Mesenchymal stem cell (in vitro differentiated cells and primary cell): ENCODE data around the gene FBXL17.

ENCODE experiments used
- DNase-seq: peaks from one replicate; pipeline ENCODE4 v3.0.0-alpha.2; 2013
- H2AFZ ChIP-seq: one replicate; pipeline ENCODE4 v1.6.1; 2013; ENCODE audit warnings: low read depth, mild to moderate bottlenecking, control low read depth, inconsistent platforms, low read length, moderate library complexity
- H2AK5ac ChIP-seq: 2 replicates; pipeline ENCODE4 v1.6.1; 2013; ENCODE audit warnings: low read length, moderate library complexity, mild to moderate bottlenecking, inconsistent platforms; ENCODE audit not compliant: severe bottlenecking
- H2BK120ac ChIP-seq: one replicate; pipeline ENCODE4 v1.6.1; 2013; ENCODE audit warnings: low read depth, mild to moderate bottlenecking, inconsistent platforms, low read length, moderate library complexity
- H2BK12ac ChIP-seq, 2 experiments: one replicate each; pipeline ENCODE4 v1.6.1; 2013; ENCODE audit warnings: inconsistent platforms in 2 of 2, low read length in 2 of 2, mild to moderate bottlenecking in 2 of 2, moderate library complexity in 2 of 2, control low read depth in 1 of 2
- H2BK15ac ChIP-seq: one replicate; pipeline ENCODE4 v1.6.1; 2013; ENCODE audit warnings: mild to moderate bottlenecking, low read depth, inconsistent platforms; ENCODE audit not compliant: poor library complexity, severe bottlenecking
- H2BK5ac ChIP-seq: 2 replicates; pipeline ENCODE4 v1.6.1; 2013; ENCODE audit warnings: low read depth, mild to moderate bottlenecking, low read length, control low read depth, inconsistent platforms; ENCODE audit not compliant: poor library complexity, severe bottlenecking
- H3K14ac ChIP-seq, 2 experiments: one replicate each; pipeline ENCODE4 v1.6.1; 2013; ENCODE audit warnings: inconsistent platforms in 2 of 2, low read length in 2 of 2, control low read depth in 1 of 2, mild to moderate bottlenecking in 1 of 2, moderate library complexity in 1 of 2
- H3K18ac ChIP-seq, 2 experiments: one replicate each; pipeline ENCODE4 v1.6.1; 2013; ENCODE audit warnings: inconsistent platforms in 2 of 2, low read length in 2 of 2, control low read depth in 1 of 2, low read depth in 1 of 2, mild to moderate bottlenecking in 1 of 2
- H3K23ac ChIP-seq, 2 experiments: one replicate each; pipeline ENCODE4 v1.6.1; 2013; ENCODE audit warnings: inconsistent platforms in 2 of 2, low read length in 2 of 2, mild to moderate bottlenecking in 2 of 2, moderate library complexity in 2 of 2, control low read depth in 1 of 2
- H3K27ac ChIP-seq: 2 replicates; pipeline ENCODE4 v1.5.1; 2013; ENCODE audit warnings: mild to moderate bottlenecking, moderate library complexity, low read length, control low read depth, inconsistent platforms; ENCODE audit not compliant: poor library complexity, severe bottlenecking
- H3K27me3 ChIP-seq, 2 experiments: 2 replicates each; pipeline versions ENCODE4 v1.6.1 to v1.7.0; 2013; ENCODE audit warnings: low read length in 2 of 2, mild to moderate bottlenecking in 2 of 2, moderate library complexity in 2 of 2, control low read depth in 1 of 2, inconsistent platforms in 1 of 2; ENCODE audit not compliant: control insufficient read depth in 1 of 2, insufficient read depth in 1 of 2
- H3K36me3 ChIP-seq, 2 experiments: 2 replicates each; pipeline versions ENCODE4 v1.6.1 to v1.7.0; 2013; ENCODE audit warnings: low read length in 2 of 2, control low read depth in 1 of 2, inconsistent platforms in 1 of 2, low read depth in 1 of 2, mild to moderate bottlenecking in 1 of 2; ENCODE audit not compliant: insufficient read depth in 2 of 2, control insufficient read depth in 1 of 2
- H3K4ac ChIP-seq, 2 experiments: one replicate each; pipeline ENCODE4 v1.6.1; 2013; ENCODE audit warnings: inconsistent platforms in 2 of 2, low read length in 2 of 2, mild to moderate bottlenecking in 2 of 2, moderate library complexity in 2 of 2, control low read depth in 1 of 2, low read depth in 1 of 2
- H3K4me1 ChIP-seq: 2 replicates; pipeline ENCODE4 v1.6.1; 2013; ENCODE audit warnings: low read depth, low read length, control low read depth; ENCODE audit not compliant: control insufficient read depth, insufficient read depth
- H3K4me2 ChIP-seq: 2 replicates; pipeline ENCODE4 v1.6.1; 2013; ENCODE audit warnings: low read length, mild to moderate bottlenecking, inconsistent platforms; ENCODE audit not compliant: poor library complexity, severe bottlenecking
- H3K4me3 ChIP-seq, 2 experiments: 2 replicates each; pipeline versions ENCODE4 v1.5.1 to v1.7.0; 2013; ENCODE audit warnings: low read length in 2 of 2, mild to moderate bottlenecking in 2 of 2, control low read depth in 1 of 2, low read depth in 1 of 2; ENCODE audit not compliant: insufficient read depth in 1 of 2
- H3K79me1 ChIP-seq: replicated peaks from 2 replicates; pipeline ENCODE4 v1.6.1; 2013; ENCODE audit warnings: mild to moderate bottlenecking, control low read depth, low read length, inconsistent platforms; ENCODE audit not compliant: poor library complexity, severe bottlenecking
- H3K9ac ChIP-seq: 2 replicates; pipeline ENCODE4 v1.7.0; 2013; ENCODE audit warnings: mild to moderate bottlenecking, low read length, moderate library complexity
- H3K9me3 ChIP-seq: 2 replicates; pipeline ENCODE4 v1.7.0; 2013; ENCODE audit warnings: mild to moderate bottlenecking, low read length; ENCODE audit not compliant: control insufficient read depth
- H4K8ac ChIP-seq: one replicate; pipeline ENCODE4 v1.6.1; 2013; ENCODE audit warnings: inconsistent platforms, mild to moderate bottlenecking, low read length, moderate library complexity
- H4K91ac ChIP-seq: one replicate; pipeline ENCODE4 v1.6.1; 2013; ENCODE audit warnings: mild to moderate bottlenecking, low read length, inconsistent platforms
- WGBS: methylation state at CpG from one replicate; pipeline ENCODE4 v1.1.7; 2013; ENCODE audit warnings: mixed read lengths; 5-methylcytosine and 5-hydroxymethylcytosine counted together

Gene FBXL17

GRCh38 chr5:108369167-108369566, 12.7 kb downstream of the FBXL17 start:
- peaks cover 18% of the 10 kb centered on the region for H3K79me1 ChIP-seq
- H3K27ac ChIP-seq, result no peak overlapping the region
- 95% methylated on average over 2 of the region's 4 CpGs for WGBS
- H3K4ac ChIP-seq, result no peak overlapping the region
- H3K9ac ChIP-seq, result no peak overlapping the region
- no peak overlapping the region for H2AK5ac ChIP-seq
- H3K23ac ChIP-seq, result no peak overlapping the region
- H3K9me3 ChIP-seq, result peaks cover 24% of the 10 kb centered on the region
- H3K27me3 ChIP-seq, result no peaks in the 10 kb centered on the region
- H2BK15ac ChIP-seq, result no peak overlapping the region
- no peak overlapping the region for H4K91ac ChIP-seq
- no peak for DNase-seq
- no peak overlapping the region for H2AFZ ChIP-seq
- H3K36me3 ChIP-seq, result peaks cover 3 to 25% of the 10 kb centered on the region in 2 experiments
- H2BK120ac ChIP-seq, result no peak overlapping the region
- H2BK12ac ChIP-seq, result no peak overlapping the region
- no peak overlapping the region for H4K8ac ChIP-seq
- no peak overlapping the region for H3K4me3 ChIP-seq
- no peak overlapping the region for H2BK5ac ChIP-seq
- no peak overlapping the region for H3K18ac ChIP-seq
- H3K4me1 ChIP-seq, result no peaks in the 10 kb centered on the region
- H3K14ac ChIP-seq, result no peak overlapping the region
- H3K4me2 ChIP-seq, result no peak overlapping the region

- Histone ChIP-seq H3K27ac (no peak overlapping the region), H2BK12ac (no peak overlapping the region), H4K8ac (no peak overlapping the region), H4K91ac (no peak overlapping the region), H2AK5ac (no peak overlapping the region), H3K4ac (no peak overlapping the region), H3K4me3 (no peak overlapping the region), H2AFZ (no peak overlapping the region), H2BK5ac (no peak overlapping the region), H3K9me3 (peaks cover 13% of the 10 kb centered on the region), H2BK15ac (no peak overlapping the region), H3K23ac (no peak overlapping the region), H3K4me1 (no peaks in the 10 kb centered on the region), H3K27me3 (no peaks in the 10 kb centered on the region), H3K36me3 (peaks cover 0 to 36% of the 10 kb centered on the region in 2 experiments), H3K4me2 (no peak overlapping the region), H3K14ac (no peak overlapping the region), H3K9ac (no peak overlapping the region), H2BK120ac (no peak overlapping the region), H3K18ac (no peak overlapping the region), H3K79me1 (peaks cover 14% of the 10 kb centered on the region)
- DNase-seq, result no peak
- WGBS, result 92% methylated on average over 5 of the region's 8 CpGs
These were observed 14.1 kb downstream of the FBXL17 start for GRCh38 chr5:108367679-108368334.

DNA sequence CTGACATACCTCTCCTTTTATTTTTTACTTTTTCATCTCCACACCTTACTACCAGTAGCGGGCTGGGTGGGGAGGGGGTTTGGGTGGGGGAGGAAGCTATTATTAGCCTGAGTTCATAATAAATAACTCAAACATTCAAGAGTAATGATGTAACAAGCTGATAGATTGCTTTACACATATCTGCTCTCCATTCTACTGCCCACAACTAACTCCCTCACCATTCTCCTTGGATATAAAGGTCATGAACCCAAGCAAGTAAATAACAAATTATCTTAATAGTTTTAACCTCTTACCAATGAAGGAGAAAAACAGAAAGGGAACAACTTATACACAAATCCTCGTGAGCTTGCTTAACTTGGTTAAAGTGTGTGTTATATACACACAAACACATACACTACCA, 15.4 kb downstream of the FBXL17 start:
- no peak overlapping the region for H3K4ac ChIP-seq
- no peak overlapping the region for H2BK120ac ChIP-seq
- H4K91ac ChIP-seq, result no peak overlapping the region
- no peak overlapping the region for H2AFZ ChIP-seq
- H3K4me1 ChIP-seq, result no peaks in the 10 kb centered on the region
- no peak overlapping the region for H3K23ac ChIP-seq
- no peak overlapping the region for H4K8ac ChIP-seq
- H2BK12ac ChIP-seq, result no peak overlapping the region
- no peak overlapping the region for H3K14ac ChIP-seq
- H2AK5ac ChIP-seq, result no peak overlapping the region
- H3K27me3 ChIP-seq, result no peaks in the 10 kb centered on the region
- H3K4me2 ChIP-seq, result no peak overlapping the region
- peaks cover under 1% of the 10 kb centered on the region for H3K9me3 ChIP-seq
- peak; percentile 12 for DNase-seq
- H3K36me3 ChIP-seq, result peaks cover 0 to 42% of the 10 kb centered on the region in 2 experiments
- no CpG with 5 or more reads among the region's 2 CpGs for WGBS
- H2BK5ac ChIP-seq, result no peak overlapping the region
- H3K18ac ChIP-seq, result no peak overlapping the region
- H3K79me1 ChIP-seq, result peaks cover 11% of the 10 kb centered on the region
- H2BK15ac ChIP-seq, result no peak overlapping the region
- H3K4me3 ChIP-seq, result no peak overlapping the region
- no peak overlapping the region for H3K9ac ChIP-seq
- no peak overlapping the region for H3K27ac ChIP-seq

GRCh38 chr5:108361771-108362170, 20.1 kb downstream of the FBXL17 start:
- Histone ChIP-seq H3K27ac (no peak overlapping the region), H3K9me3 (peaks cover 6% of the 10 kb centered on the region), H3K4me2 (no peak overlapping the region), H2AFZ (no peak overlapping the region), H3K79me1 (no peaks in the 10 kb centered on the region), H4K91ac (no peak overlapping the region), H3K9ac (no peak overlapping the region), H3K23ac (no peak overlapping the region), H2BK120ac (no peak overlapping the region), H2BK5ac (no peak overlapping the region), H3K27me3 (no peaks in the 10 kb centered on the region), H3K4ac (no peak overlapping the region), H2BK12ac (no peak overlapping the region), H3K4me1 (no peaks in the 10 kb centered on the region), H3K4me3 (no peak overlapping the region), H4K8ac (no peak overlapping the region), H2AK5ac (no peak overlapping the region), H2BK15ac (no peak overlapping the region), H3K14ac (no peak overlapping the region), H3K18ac (no peak overlapping the region), H3K36me3 (peaks cover 0 to 37% of the 10 kb centered on the region in 2 experiments)
- WGBS, result 90% methylated on average over 2 of the region's 2 CpGs
- no peak for DNase-seq
